GM10248 (cell line): Measurements from ENCODE around the gene OPN1MW.
"Not testable (repeated sequence)": the region's sequence is repeated elsewhere in the genome, so short reads cannot be mapped to it uniquely, and the experiment has no call there.

ENCODE experiments used
- CTCF ChIA-PET: fragments of 300-600 bp; sonication (Branson Sonifier 250); formaldehyde crosslinking; extraction: SDS; loops from one replicate; lab custom pipeline; 2021; ENCODE audit warnings: antibody characterized with exemption; lab: Yijun Ruan, JAX
- POLR2A ChIA-PET: fragments of 350-650 bp; sonication (Branson Sonifier 250); formaldehyde crosslinking; extraction: SDS; loops from one replicate; lab custom pipeline; 2020; ENCODE audit warnings: antibody characterized with exemption; lab: Yijun Ruan, JAX
- DNase-seq: peaks from one replicate; pipeline ENCODE4 v3.0.0; 2012; ENCODE audit errors: extremely low spot score
- TF ChIP-seq, protein P1 (sequence below): IDR thresholded peaks from 2 replicates; pipeline ENCODE4 v1.5.1; 2012; ENCODE audit warnings: mild to moderate bottlenecking, low read depth; ENCODE audit errors: extremely low read depth, missing control alignments, control extremely low read depth

Gene OPN1MW

GRCh38 chrX:154182296-154182695 lies at the start of gene OPN1MW:
Gene OPN1MW, plus strand, starts transcription at chrX:154182596. Its CDS starts 82 bp downstream, at chrX:154182678.
- DNase-seq, CTCF ChIA-PET, POLR2A ChIA-PET: not testable (repeated sequence)

DNA sequence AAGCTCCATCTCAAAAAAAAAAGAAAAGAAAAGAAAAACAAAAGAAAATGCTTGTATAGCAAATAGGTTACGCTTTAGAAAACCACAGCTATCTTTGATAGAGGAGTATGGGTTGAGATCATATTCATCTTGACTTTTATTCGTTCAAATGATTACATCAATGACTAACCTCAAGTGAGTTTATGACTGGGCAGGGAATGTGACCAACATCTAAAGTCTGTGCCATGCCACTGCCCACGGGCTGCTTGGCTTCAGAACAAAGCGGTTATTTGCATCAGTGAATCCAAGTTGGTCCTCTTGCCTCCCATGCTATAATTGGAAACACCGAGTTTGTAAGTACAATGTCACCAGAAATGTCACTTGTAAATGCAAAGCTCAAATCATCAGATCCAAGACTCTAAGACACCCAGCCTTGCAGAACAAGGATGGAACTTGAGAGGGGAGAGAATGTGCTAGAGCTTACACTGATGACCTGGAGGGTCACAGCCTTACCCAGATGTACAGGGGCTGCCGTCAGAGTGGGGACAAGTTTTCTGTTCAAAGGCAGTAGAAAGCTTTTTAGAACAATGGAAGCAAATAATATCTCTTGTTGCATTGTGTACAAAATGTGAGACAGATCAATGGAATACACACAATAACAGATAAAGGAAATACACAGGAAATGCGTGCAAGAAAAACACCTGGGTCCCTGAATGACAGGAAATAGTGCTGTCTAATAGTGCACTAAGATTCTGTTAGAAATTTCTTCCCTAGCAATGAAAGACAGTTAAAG lies 46.8 kb upstream of the OPN1MW start:
- DNase-seq: no peak
- CTCF ChIA-PET: interaction anchor here (1.1 to 1.8 kb wide), 5 partner anchors 33 to 406 kb away, joined by 3 to 6 read pairs (median 3); no protein-coding TSS in a partner anchor
- POLR2A ChIA-PET: no interaction called here
- TF ChIP-seq, protein P1, sequence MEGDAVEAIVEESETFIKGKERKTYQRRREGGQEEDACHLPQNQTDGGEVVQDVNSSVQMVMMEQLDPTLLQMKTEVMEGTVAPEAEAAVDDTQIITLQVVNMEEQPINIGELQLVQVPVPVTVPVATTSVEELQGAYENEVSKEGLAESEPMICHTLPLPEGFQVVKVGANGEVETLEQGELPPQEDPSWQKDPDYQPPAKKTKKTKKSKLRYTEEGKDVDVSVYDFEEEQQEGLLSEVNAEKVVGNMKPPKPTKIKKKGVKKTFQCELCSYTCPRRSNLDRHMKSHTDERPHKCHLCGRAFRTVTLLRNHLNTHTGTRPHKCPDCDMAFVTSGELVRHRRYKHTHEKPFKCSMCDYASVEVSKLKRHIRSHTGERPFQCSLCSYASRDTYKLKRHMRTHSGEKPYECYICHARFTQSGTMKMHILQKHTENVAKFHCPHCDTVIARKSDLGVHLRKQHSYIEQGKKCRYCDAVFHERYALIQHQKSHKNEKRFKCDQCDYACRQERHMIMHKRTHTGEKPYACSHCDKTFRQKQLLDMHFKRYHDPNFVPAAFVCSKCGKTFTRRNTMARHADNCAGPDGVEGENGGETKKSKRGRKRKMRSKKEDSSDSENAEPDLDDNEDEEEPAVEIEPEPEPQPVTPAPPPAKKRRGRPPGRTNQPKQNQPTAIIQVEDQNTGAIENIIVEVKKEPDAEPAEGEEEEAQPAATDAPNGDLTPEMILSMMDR: no peak

- CTCF ChIA-PET: interaction anchor here (0.6 to 1.8 kb wide), 9 partner anchors 10 to 405 kb away, joined by 3 to 6 read pairs (median 3); no protein-coding TSS in a partner anchor
- POLR2A ChIA-PET: no interaction called here
Measured at GRCh38 chrX:154136627-154137161, 45.7 kb upstream of the OPN1MW start.

GRCh38 chrX:154138857-154139256 lies 43.5 kb upstream of the OPN1MW start:
- POLR2A ChIA-PET: no interaction called here
- DNase-seq: no peak
- TF ChIP-seq, protein P1: no peak
- CTCF ChIA-PET: no interaction called here

More at GRCh38 chrX:154136627-154137161, 45.7 kb upstream of the OPN1MW start:
- peak; percentile 70 for DNase-seq
- TF ChIP-seq, protein P1: peak; percentile 45

DNA sequence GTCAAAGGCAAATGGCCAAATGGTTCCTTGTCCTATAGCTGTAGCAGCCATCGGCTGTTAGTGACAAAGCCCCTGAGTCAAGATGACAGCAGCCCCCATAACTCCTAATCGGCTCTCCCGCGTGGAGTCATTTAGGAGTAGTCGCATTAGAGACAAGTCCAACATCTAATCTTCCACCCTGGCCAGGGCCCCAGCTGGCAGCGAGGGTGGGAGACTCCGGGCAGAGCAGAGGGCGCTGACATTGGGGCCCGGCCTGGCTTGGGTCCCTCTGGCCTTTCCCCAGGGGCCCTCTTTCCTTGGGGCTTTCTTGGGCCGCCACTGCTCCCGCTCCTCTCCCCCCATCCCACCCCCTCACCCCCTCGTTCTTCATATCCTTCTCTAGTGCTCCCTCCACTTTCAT lies 42.2 kb upstream of the OPN1MW start:
- TF ChIP-seq, protein P1: no peak
- CTCF ChIA-PET: no interaction called here
- POLR2A ChIA-PET: no interaction called here
- no peak for DNase-seq

DNA sequence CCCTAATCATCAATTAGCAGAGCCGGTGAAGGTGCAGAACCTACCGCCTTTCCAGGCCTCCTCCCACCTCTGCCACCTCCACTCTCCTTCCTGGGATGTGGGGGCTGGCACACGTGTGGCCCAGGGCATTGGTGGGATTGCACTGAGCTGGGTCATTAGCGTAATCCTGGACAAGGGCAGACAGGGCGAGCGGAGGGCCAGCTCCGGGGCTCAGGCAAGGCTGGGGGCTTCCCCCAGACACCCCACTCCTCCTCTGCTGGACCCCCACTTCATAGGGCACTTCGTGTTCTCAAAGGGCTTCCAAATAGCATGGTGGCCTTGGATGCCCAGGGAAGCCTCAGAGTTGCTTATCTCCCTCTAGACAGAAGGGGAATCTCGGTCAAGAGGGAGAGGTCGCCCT lies 41.7 kb upstream of the OPN1MW start:
- DNase-seq: no peak
- TF ChIP-seq, protein P1: no peak
- CTCF ChIA-PET: no interaction called here
- POLR2A ChIA-PET: no interaction called here

DNA sequence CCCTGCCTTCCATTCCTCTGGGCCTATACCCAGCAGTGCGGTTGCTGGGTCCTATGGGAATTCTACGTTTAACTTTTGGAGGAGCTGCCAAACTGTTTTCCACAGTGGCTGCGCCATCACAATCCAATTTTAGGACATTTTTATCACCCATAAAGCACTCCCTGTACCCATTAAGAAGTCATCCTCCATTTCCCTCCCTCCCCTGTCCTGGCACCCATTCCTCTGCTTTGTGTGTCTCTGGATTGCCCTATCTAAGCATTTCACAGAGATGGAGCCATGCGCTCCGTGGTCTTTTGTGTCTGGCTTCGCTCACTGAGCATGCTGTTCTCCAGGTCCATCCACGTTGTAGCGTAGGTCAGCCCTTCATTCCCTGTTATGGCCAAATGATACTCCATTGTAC lies 40.0 kb upstream of the OPN1MW start:
- no peak for DNase-seq
- CTCF ChIA-PET: no interaction called here
- POLR2A ChIA-PET: no interaction called here
- TF ChIP-seq, protein P1: no peak
